HG03196 (cell line): ENCODE measurements around the gene PCSK1N.
"Not testable (repeated sequence)": the region's sequence is repeated elsewhere in the genome, so short reads cannot be mapped to it uniquely, and the experiment has no call there.

ENCODE experiments used
- ATAC-seq: cut with Tn5 transposase; IDR thresholded peaks from one replicate; pipeline ENCODE4 v1.9.1; 2021; ENCODE audit not compliant: unreplicated experiment

Gene PCSK1N, protein sequence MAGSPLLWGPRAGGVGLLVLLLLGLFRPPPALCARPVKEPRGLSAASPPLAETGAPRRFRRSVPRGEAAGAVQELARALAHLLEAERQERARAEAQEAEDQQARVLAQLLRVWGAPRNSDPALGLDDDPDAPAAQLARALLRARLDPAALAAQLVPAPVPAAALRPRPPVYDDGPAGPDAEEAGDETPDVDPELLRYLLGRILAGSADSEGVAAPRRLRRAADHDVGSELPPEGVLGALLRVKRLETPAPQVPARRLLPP

DNA sequence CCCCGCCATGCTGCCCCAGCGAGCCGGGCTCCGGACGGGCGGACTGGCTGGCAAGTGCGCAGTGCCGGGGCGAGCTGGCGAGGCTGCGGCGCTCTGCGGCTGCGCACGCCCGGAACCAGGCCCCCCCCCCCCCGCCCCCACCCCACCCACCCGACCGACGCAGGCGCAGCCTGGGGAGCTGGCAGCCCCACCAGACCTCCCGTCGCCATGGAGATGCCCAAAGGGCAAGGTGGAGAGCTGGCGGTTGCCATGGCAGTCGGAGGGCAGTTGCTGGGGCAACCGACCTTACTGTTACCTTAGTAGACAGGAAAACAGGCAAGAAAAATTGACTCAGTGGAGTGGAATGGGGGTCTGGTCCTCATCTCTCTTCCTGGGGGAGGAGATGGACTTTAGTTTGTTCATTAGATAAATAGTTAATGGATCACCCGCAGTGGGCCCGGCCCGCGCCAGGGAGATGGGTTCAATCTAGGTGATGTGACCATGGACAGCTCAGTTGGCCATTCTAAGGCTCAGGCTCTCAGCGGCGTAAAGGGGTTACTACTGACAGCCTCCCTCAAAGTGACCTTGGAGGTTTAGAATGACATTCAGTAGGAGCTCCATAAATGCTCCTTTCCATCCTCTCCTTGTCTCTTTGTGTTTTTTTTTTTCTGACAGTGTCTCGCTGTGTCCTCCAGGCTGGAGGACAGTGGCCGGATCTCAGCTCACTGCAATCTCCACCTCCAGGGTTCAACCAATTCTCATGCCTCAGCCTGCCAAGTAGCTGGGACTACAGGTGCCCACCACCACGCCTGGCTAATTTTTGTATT is at the start of gene PCSK1N:
PCSK1N (minus strand) TSS at position 87 of the 806 bp plus-strand sequence; CDS start at position 9, 78 bp downstream.
- ATAC-seq = no peak

GRCh38 chrX:48883729-48884128 is 48.3 kb upstream of the PCSK1N start:
- no peak for ATAC-seq

- ATAC-seq = not testable (repeated sequence)
Measured at GRCh38 chrX:48876944-48877343, 41.5 kb upstream of the PCSK1N start.

DNA sequence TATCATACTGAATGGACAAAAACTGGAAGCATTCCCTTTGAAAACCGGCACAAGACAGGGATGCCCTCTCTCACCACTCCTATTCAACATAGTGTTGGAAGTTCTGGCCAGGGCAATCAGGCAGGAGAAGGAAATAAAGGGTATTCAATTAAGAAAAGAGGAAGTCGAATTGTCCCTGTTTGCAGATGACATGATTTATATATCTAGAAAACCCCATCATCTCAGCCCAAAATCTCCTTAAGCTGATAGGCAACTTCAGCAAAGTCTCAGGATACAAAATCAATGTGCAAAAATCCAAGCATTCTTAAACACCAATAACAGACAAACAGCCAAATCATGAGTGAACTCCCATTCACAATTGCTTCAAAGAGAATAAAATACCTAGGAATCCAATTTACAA is 36.6 kb upstream of the PCSK1N start:
- not testable (repeated sequence) for ATAC-seq

DNA sequence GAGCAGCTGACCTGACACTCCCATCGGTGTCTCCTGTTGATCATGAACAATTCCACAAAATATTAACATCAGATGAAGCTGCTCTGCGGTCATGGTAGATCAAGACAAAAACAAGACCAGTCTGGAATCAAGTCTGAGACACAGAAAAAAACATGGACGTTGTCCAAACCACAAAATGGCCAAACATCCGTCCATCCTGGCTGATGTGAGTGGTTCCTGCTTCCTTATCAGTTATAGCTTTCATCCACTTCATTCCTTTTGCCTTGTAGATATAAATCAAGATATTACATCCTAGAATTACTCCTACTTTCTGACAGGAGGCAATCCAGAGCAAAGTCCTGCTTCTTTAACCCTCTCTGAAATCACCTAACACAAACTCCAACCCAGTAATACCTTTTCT is 28.8 kb upstream of the PCSK1N start:
- ATAC-seq = no peak

DNA sequence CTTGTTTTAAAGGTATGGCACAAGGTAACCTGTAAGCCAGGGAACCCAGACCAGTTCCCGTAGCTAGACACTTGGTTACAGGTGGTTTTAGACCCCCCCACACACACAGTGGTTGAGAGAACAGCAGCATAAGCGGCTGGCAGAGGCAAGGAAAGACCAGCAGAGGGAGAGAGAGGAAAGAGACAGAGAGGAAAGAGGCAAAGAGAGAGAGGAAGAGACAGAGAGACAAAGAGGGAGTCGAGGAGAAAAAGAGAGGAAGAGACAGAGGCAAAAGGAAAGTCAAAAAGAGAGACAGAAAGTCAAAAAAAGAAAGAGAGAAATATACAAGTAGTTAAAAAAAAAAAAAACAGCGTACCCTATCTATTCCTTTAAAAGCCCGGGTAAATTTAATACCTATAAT is 19.5 kb upstream of the PCSK1N start:
- ATAC-seq = no peak

DNA sequence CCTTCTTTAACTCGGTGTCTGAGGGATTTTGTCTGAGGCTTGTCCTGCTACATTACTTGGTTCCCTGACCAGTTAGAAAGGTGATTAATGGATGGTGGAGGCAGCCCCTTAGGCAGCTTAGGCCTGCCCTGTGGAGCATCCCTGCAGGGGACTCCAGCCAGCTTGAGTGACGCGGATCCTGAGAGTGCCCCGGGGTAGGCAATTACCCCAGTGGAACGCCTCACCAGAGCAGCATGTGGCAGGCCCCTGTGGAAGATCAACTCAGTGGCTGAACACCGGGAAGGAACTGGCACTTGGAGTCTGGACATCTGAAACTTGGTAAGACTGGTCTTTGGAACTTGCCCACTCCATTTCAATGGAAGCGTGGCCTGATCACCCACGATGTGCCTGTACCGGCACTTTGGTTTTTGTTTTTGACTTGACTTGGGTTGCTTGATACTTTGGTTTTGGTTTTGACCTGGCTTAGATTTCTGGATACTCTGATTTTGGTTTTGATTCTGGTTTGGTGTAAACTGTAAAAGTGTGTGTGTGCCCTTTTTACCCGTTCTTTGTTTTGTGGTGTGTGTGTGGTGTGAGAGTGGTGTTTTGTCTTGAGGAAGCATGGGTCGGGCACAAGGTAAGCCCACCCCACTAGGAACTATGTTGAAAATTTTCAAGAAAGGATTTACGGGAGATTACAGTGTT is 18.9 kb upstream of the PCSK1N start:
- ATAC-seq = not testable (repeated sequence)

DNA sequence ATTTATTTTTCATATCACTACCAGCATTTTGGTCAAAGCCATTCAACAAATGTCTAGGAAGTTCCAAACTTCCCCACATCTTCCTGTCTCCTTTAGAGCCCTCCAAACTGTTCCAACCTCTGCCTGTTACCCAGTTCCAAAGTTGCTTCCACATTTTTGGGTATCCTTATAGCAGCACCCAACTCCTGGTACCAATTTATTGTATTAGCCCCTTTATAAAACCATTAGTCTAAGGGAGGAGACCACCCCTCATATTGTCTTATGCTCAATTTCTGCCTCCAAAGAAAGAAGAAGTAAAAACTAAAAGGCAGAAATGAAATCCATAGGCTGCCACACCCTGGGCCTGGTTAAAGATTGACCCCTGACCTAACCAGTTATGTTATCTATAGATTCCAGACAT is 18.1 kb upstream of the PCSK1N start:
- not testable (repeated sequence) for ATAC-seq

- no peak for ATAC-seq
Measured at GRCh38 chrX:48852857-48853256, 17.4 kb upstream of the PCSK1N start.

DNA sequence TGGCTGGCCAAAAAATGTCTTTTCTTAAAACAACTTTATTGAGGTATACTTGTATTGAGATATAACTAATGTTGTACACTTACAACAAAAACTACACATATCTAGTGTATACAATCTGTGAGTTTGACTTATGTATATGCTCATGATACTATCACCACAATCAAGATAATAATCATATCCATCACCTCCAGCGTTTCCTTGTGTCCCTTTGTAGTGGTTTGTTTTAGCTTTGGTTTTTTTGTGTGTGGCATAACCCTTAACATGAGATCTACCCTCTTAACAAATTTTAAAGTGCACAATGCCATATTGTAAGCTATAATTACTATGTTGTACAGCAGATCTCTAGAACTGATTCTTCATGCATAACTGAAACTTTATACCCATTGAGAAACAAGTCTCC is 13.4 kb upstream of the PCSK1N start:
- no peak for ATAC-seq

DNA sequence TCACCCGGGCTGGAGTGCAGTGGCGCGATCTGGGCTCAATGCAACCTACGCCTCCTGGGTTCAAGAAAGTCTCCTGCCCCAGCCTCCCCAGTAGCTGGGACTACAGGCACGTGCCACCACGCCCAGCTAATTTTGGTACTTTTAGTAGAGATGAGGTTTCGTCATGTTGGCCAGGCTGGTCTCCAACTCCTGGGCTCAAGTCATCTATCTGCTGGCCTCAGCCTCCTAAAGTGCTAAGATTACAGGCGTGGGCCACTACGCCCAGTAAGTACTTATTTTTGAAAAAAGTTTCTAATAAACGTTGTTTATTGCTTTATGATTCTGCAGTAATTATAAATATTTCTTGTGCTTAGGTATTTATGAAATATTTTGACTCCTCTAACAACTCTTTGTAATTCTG is 4.3 kb upstream of the PCSK1N start:
- no peak for ATAC-seq

GRCh38 chrX:48834383-48834709 is 1.1 kb downstream of the PCSK1N start:
- no peak for ATAC-seq

DNA sequence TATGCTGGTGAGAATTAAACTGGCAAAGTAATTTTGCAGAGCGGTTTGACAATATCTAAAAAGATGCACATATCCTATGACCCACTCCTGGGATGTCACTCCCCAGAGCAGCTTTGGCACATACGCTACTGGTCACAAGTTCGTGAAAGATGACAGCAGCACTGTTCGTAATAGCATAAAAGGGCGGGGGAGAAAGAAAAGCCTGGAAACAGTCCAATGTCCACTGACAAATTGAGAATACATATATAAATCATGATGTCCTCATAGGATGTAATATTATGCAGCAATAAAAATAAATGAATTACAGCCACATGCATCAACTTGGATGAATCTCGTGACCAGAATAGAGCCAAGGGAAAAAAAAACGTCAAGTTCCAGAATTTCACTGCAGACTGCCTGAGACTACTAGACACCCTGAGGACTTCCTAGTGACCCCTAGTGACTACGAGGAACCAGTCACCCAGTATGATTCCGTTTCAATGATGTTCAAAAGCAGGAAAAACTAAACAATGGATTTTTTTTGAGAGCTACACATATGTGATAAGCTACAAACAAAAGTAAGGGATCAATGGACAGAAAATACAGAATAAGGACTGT is 1.8 kb downstream of the PCSK1N start:
- ATAC-seq = no peak

- ATAC-seq = no peak
Measured at GRCh38 chrX:48831909-48832291, 3.5 kb downstream of the PCSK1N start.

DNA sequence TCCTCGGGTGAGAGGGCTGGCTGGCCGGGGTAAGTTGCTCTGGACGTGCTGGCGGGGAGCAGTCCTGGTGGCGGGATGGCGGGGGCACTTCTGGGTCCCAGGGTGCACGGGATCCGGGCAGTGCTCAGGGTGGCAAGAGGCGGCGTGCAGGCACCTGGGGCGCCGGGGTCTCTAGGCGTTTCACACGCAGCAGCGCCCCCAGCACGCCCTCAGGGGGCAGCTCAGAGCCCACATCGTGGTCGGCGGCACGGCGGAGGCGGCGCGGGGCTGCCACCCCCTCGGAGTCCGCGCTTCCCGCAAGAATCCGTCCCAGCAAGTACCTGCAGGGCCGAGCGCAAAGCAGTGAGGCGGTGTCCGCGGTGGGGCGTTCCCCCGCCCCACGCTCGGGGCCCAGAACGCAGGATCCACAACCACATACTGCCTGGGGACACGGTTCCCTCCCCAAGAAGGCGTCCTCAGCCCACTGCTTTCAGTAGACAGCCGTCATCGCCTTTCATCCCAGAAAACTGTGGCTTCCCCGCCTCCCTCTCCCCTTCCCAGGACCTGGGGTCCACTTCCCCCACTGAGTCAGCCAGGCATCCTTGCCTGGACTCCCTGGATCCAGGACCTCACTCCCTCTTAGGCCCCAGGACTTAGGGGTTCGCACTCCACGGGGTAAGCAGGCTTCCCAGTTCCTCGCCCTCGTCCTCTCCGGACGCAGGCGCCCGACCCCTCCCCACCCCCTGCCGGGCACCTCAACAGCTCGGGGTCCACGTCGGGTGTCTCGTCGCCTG is 4.1 kb downstream of the PCSK1N start:
- ATAC-seq = no peak

- no peak for ATAC-seq
Measured at GRCh38 chrX:48829016-48829735, 6.2 kb downstream of the PCSK1N start.

- no peak for ATAC-seq
Measured at GRCh38 chrX:48827654-48827968, 7.8 kb downstream of the PCSK1N start.

DNA sequence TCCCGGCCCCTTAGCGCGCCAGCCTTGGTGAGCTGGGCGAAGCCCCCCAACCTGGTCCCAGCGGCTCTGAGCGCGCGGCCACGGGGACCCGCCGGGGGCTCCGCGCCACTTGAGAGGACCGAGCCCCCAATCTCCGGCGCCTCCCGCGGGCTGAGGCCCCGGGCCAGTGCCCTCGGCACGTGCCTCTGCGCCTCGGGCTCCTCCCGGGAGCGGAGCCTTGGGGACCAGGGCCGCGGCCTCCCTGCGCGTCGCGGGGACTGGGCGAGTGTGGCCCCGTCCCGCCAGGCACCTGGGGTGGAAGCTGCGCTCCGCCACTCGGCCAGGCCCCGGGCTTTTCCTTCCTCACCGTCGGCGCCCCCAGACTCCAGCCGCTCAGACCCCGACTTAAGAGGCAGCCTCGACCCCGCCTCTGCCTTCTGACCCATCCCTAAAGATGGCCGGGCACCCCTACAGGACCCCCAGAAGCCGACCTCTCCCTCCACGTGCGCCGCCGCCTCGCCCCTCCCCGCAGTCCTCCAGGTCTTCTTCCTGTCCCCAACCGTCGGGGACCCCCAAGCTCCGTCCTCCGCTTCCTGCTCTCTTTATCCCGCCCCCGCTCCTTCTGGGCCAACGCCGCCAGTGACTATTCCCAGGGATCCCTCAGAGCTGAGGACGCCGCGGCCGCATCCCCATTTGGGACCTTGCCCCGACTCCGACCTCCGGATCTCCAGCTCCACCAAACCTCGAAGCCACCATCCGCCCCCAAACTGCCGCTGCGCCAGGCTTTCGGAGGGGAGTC is 8.3 kb downstream of the PCSK1N start:
- ATAC-seq = no peak

DNA sequence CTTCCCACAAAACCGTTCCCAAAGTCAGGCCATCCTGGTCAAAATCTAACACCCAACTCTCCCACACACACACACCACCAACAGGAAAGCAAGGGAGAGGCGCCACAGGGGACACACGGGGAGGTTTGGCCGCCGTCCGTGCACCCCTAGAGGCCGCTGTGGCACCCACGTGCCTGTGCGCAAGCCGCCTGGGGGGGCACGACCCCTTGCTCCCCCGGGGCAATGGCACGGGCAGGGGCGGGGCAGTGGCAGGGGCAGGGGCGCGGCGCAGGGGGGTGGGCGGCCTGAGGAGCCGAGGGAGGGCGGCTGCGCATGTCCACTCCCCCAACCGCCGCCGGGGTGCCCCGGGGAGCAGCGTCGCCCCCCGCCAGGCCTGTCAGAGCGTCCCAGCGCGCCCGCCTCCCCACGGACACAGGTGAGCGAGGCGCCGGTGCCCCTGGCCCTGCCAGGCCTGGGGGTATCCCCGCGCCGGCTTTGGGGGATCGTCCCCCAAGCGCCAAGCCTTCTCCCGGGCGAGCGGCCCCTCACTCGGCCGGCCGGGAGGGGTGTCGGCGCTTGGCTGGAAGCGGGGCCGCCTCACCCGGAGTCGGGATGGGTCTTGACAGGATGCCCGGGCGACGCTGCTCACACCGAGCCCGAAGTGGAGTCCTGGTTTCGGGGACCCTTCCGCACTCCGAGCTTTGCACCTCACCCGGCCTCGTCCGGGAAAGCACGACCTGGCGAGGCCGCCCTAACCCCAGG is 9.1 kb downstream of the PCSK1N start, which contains the start of gene ERAS:
ERAS (plus strand) TSS at position 379 of the 741 bp plus-strand sequence. CDS start 2,611 bp downstream, outside the sequence.
- no peak for ATAC-seq
